A673 (cell line): ENCODE data around the gene IFNE. TPM values are rescaled to one million over a fixed set of nuclear protein-coding genes. Genes with fewer than 3 reads are reported as not detected.

Experiments used
- BruUV-seq: library from RNA; stranded (reverse); fragments of 400-500 nt; replicated peaks from 2 replicates; lab custom pipeline; 2021; lab: Mats Ljungman, UMichigan
- CTCF ChIA-PET: fragments of 300-600 bp; sonication (Branson Sonifier 250); formaldehyde crosslinking; loops from one replicate; lab custom pipeline; 2022; ENCODE audit warnings: antibody characterized with exemption; lab: Charles Lee
- POLR2A ChIA-PET: fragments of 300-600 bp; sonication (Branson Sonifier 250); formaldehyde crosslinking; loops from one replicate; lab custom pipeline; 2022; ENCODE audit warnings: antibody characterized with exemption; ENCODE audit not compliant: low non-redundant PET; lab: Charles Lee
- DNase-seq: peaks from one replicate; pipeline ENCODE4 v3.0.0-alpha.2; 2015; ENCODE audit warnings: low spot score
- H3K27ac ChIP-seq: fragments of 200-600 bp; sonication (generic); 2 replicates; pipeline ENCODE4 v1.5.1; 2016; ENCODE audit warnings: mixed run types, low read depth, mild to moderate bottlenecking, mixed read lengths, antibody characterized with exemption, low read length; ENCODE audit not compliant: poor library complexity, severe bottlenecking
- H3K27me3 ChIP-seq: fragments of 200-600 bp; sonication (generic); replicated peaks from 2 replicates; pipeline ENCODE4 v1.6.1; 2017; ENCODE audit warnings: mixed run types, low read depth, mild to moderate bottlenecking, mixed read lengths, antibody characterized with exemption, low read length; ENCODE audit not compliant: insufficient read depth, poor library complexity
- H3K36me3 ChIP-seq: fragments of 200-600 bp; sonication (generic); 2 replicates; pipeline ENCODE4 v1.6.1; 2016; ENCODE audit warnings: mixed run types, mild to moderate bottlenecking, mixed read lengths, antibody characterized with exemption, low read length; ENCODE audit not compliant: insufficient read depth, poor library complexity, severe bottlenecking
- H3K4me1 ChIP-seq: fragments of 200-600 bp; sonication (generic); 2 replicates; pipeline ENCODE4 v1.6.1; 2017; ENCODE audit warnings: mixed run types, mild to moderate bottlenecking, mixed read lengths, antibody characterized with exemption, low read length; ENCODE audit not compliant: insufficient read depth, poor library complexity, severe bottlenecking
- H3K4me3 ChIP-seq: fragments of 200-600 bp; sonication (generic); 2 replicates; pipeline ENCODE4 v1.5.1; 2016; ENCODE audit warnings: low read depth, mixed run types, mild to moderate bottlenecking, mixed read lengths, low read length; ENCODE audit not compliant: poor library complexity, severe bottlenecking
- H3K9me3 ChIP-seq: fragments of 200-600 bp; sonication (generic); 2 replicates; pipeline ENCODE4 v1.6.1; 2016; ENCODE audit warnings: mixed run types, low read depth, mild to moderate bottlenecking, mixed read lengths, antibody characterized with exemption, low read length; ENCODE audit not compliant: poor library complexity, severe bottlenecking
- EZH2 ChIP-seq: fragments of 200-600 bp; sonication (generic); IDR thresholded peaks from 2 replicates; pipeline ENCODE4 v1.6.1; 2017; ENCODE audit warnings: borderline replicate concordance, low read depth, mild to moderate bottlenecking, mixed read lengths, antibody characterized with exemption, low read length; ENCODE audit not compliant: poor library complexity, severe bottlenecking
- intact Hi-C: fragments of 100-400 bp; cut with micrococcal nuclease; formaldehyde crosslinking; loops from one replicate; pipeline ENCODE4 v1.10.0; 2022; ENCODE audit not compliant: unreplicated experiment
- total RNA-seq: library from RNA; stranded (reverse); gene quantifications from 2 replicates; pipeline ENCODE4 v1.2.3, GENCODE V29; 2021
- TF ChIP-seq, protein P1 (sequence below): fragments of 300-800, 200-600 bp; sonication (generic); conservative IDR thresholded peaks from 2 replicates; pipeline ENCODE4 v1.5.1; 2017; ENCODE audit warnings: low read depth, mild to moderate bottlenecking, antibody characterized with exemption, low read length, moderate library complexity, mixed read lengths

IFNE gene
- total RNA-seq, 1 experiment from 2014 or later, result not detected

- H3K4me3 ChIP-seq, result no peak overlapping the region
- H3K27ac ChIP-seq, result no peak overlapping the region
- H3K9me3 ChIP-seq, result no peaks in the 10 kb centered on the region
- TF ChIP-seq, protein P1, sequence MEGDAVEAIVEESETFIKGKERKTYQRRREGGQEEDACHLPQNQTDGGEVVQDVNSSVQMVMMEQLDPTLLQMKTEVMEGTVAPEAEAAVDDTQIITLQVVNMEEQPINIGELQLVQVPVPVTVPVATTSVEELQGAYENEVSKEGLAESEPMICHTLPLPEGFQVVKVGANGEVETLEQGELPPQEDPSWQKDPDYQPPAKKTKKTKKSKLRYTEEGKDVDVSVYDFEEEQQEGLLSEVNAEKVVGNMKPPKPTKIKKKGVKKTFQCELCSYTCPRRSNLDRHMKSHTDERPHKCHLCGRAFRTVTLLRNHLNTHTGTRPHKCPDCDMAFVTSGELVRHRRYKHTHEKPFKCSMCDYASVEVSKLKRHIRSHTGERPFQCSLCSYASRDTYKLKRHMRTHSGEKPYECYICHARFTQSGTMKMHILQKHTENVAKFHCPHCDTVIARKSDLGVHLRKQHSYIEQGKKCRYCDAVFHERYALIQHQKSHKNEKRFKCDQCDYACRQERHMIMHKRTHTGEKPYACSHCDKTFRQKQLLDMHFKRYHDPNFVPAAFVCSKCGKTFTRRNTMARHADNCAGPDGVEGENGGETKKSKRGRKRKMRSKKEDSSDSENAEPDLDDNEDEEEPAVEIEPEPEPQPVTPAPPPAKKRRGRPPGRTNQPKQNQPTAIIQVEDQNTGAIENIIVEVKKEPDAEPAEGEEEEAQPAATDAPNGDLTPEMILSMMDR, result no peak
- no peak for TF ChIP-seq EZH2
- DNase-seq, result no peak
- H3K36me3 ChIP-seq, result no peaks in the 10 kb centered on the region
- intact Hi-C loops, result loop anchor here (10.0 kb wide), 1 partner anchor 253 kb away; no protein-coding TSS in a partner anchor
- CTCF ChIA-PET, result no interaction called here
- H3K27me3 ChIP-seq, result peaks cover 4% of the 10 kb centered on the region
- H3K4me1 ChIP-seq, result no peaks in the 10 kb centered on the region
- POLR2A ChIA-PET, result no interaction called here
- no TSS peak for BruUV-seq
Measured at GRCh38 chr9:21461377-21461776, 20.7 kb downstream of the IFNE start.

- Histone ChIP-seq H3K4me3 (no peak overlapping the region), H3K4me1 (no peaks in the 10 kb centered on the region), H3K27ac (no peak overlapping the region), H3K36me3 (no peaks in the 10 kb centered on the region), H3K9me3 (no peaks in the 10 kb centered on the region), H3K27me3 (no peaks in the 10 kb centered on the region)
- ChIA-PET POLR2A (no interaction called here), CTCF (interaction anchor here (0.6 kb wide), 2 partner anchors 129 to 137 kb away, joined by 3 to 9 read pairs; no protein-coding TSS in a partner anchor)
- DNase-seq, result peak; percentile 1
- no TSS peak for BruUV-seq
- TF ChIP-seq EZH2, result no peak
- TF ChIP-seq, protein P1, result peak; percentile 41
- intact Hi-C loops, result loop anchor here (5.0 kb wide), 1 partner anchor 138 kb away; no protein-coding TSS in a partner anchor
Measured at GRCh38 chr9:21455320-21455719, 26.8 kb downstream of the IFNE start.

- H3K27ac ChIP-seq, result no peak overlapping the region
- H3K36me3 ChIP-seq, result no peaks in the 10 kb centered on the region
- no peaks in the 10 kb centered on the region for H3K4me1 ChIP-seq
- H3K9me3 ChIP-seq, result no peaks in the 10 kb centered on the region
- intact Hi-C loops, result no loop called here
- ChIA-PET POLR2A (no interaction called here), CTCF (no interaction called here)
- TF ChIP-seq, protein P1, result no peak
- no peak for TF ChIP-seq EZH2
- BruUV-seq, result no TSS peak
- no peaks in the 10 kb centered on the region for H3K27me3 ChIP-seq
- H3K4me3 ChIP-seq, result no peak overlapping the region
- DNase-seq, result no peak
Measured at GRCh38 chr9:21454149-21454548, 28.0 kb downstream of the IFNE start.
